GM18517 (cell line): ENCODE data around the gene SARDH.

Experiments
- ATAC-seq: cut with Tn5 transposase; IDR thresholded peaks from one replicate; pipeline ENCODE4 v1.9.1; 2021; ENCODE audit warnings: mild to moderate bottlenecking, moderate library complexity; ENCODE audit not compliant: unreplicated experiment

SARDH gene

DNA sequence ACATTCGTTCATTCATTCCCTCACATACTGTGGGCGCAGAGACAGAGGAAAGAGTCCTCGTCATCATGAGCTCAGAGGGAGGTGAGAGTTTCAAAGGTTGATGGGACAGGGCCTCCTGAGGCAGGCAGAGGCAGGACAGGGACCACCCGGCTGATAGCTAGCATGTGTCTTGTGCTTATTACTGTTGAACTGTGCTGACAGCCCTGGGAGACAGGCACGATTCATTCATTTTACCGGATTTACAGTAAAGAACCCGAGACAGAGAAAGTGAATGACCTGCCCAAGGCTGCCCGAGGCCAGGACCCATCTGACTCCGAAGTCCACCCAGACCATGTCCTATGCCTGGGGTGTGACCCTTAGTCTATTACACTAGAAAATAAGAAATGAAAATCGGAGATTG lies 124.1 kb downstream of the SARDH start:
- no peak for ATAC-seq
